HepG2 (cell line): ENCODE data around the gene SRRM2.

Experiments used
- CBFB ChIP-seq: sonication (generic); formaldehyde crosslinking; IDR thresholded peaks from 2 replicates; pipeline ENCODE4 v1.4.0; 2020; ENCODE audit warnings: missing genetic modification reagents
- CTCF ChIP-seq: sonication (generic); formaldehyde crosslinking; IDR thresholded peaks from 2 replicates; pipeline ENCODE4 v1.5.0; 2020; ENCODE audit warnings: mild to moderate bottlenecking, missing genetic modification reagents, moderate library complexity
- FOXP1 ChIP-seq, 2 experiments: fragments of 450-650 bp in 1 of 2; IDR thresholded peaks; 2 replicates each; pipeline ENCODE4 v1.6.1; 2017 to 2018; ENCODE audit warnings: antibody characterized with exemption in 1 of 2
- HDAC6 ChIP-seq: fragments of 200-600 bp; sonication (generic); IDR thresholded peaks from 2 replicates; pipeline ENCODE4 v1.7.0; 2017; ENCODE audit warnings: mild to moderate bottlenecking, antibody characterized with exemption, low read length, low read depth
- JUNB ChIP-seq: sonication (generic); formaldehyde crosslinking; IDR thresholded peaks from 2 replicates; pipeline ENCODE4 v1.8.0; 2022; ENCODE audit warnings: missing genetic modification reagents, mild to moderate bottlenecking, borderline replicate concordance
- NONO ChIP-seq, 2 experiments: fragments of 450-650 bp in 1 of 2; sonication (generic) in 1 of 2; formaldehyde crosslinking in 1 of 2; IDR thresholded peaks in 1 of 2; conservative IDR thresholded peaks in 1 of 2; 2 replicates each; pipeline versions ENCODE4 v1.6.1 to v1.8.0; 2017 to 2022; ENCODE audit warnings: mild to moderate bottlenecking in 1 of 2, missing genetic modification reagents in 1 of 2, moderate library complexity in 1 of 2
- PAX8 ChIP-seq: sonication (generic); formaldehyde crosslinking; IDR thresholded peaks from 2 replicates; pipeline ENCODE4 v1.8.0; 2022; ENCODE audit warnings: mild to moderate bottlenecking, missing genetic modification reagents, borderline replicate concordance
- SMARCC2 ChIP-seq: fragments of 450-650 bp; IDR thresholded peaks from 2 replicates; pipeline ENCODE4 v1.6.1; 2017; ENCODE audit warnings: antibody characterized with exemption, mild to moderate bottlenecking
- SP4 ChIP-seq: sonication (generic); formaldehyde crosslinking; IDR thresholded peaks from 2 replicates; pipeline ENCODE4 v1.8.1; 2023; ENCODE audit warnings: mild to moderate bottlenecking, missing genetic modification reagents
- THAP7 ChIP-seq: sonication (generic); formaldehyde crosslinking; IDR thresholded peaks from 2 replicates; pipeline ENCODE4 v1.8.1; 2023; ENCODE audit warnings: mild to moderate bottlenecking, missing genetic modification reagents
- ZBTB39 ChIP-seq: sonication (generic); formaldehyde crosslinking; IDR thresholded peaks from 2 replicates; pipeline ENCODE4 v1.5.0; 2020; ENCODE audit warnings: missing genetic modification reagents
- ZNF552 ChIP-seq: sonication (generic); formaldehyde crosslinking; IDR thresholded peaks from 2 replicates; pipeline ENCODE4 v1.9.0; 2022; ENCODE audit warnings: missing genetic modification reagents, mild to moderate bottlenecking, borderline replicate concordance
- TF ChIP-seq, protein P1 (sequence below): sonication (generic); formaldehyde crosslinking; IDR thresholded peaks from 2 replicates; pipeline ENCODE4 v1.4.0; 2020; ENCODE audit warnings: missing genetic modification reagents
- TF ChIP-seq, protein P2 (sequence below): sonication (generic); formaldehyde crosslinking; conservative IDR thresholded peaks from 2 replicates; pipeline ENCODE4 v1.4.0; 2020; ENCODE audit warnings: missing genetic modification reagents

DNA sequence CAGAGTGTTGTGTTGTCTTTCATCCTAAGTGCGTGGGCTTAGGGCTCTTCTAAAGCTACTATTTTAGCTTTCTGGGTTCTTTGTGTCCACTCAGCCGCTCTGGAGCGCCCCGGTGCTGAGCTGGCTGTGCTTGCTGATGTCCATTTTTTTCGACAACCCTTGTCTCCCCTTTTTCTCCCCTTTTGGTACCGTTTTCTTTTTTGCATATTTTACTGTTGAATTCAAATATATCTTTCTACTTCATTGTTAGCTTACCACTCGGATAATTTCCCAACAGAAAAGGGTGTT is 1.2 kb downstream of the SRRM2 start:
- TF ChIP-seq NONO (IDR thresholded peaks at IDR 0.05) (no peak), NONO (CRISPR knock-in tag; conservative IDR thresholded peaks at IDR 0.05) (no peak), CBFB (CRISPR knock-in tag) (no peak), CTCF (CRISPR knock-in tag) (no peak), PAX8 (CRISPR knock-in tag) (no peak), JUNB (CRISPR knock-in tag) (no peak), ZNF552 (CRISPR knock-in tag) (no peak), ZBTB39 (CRISPR knock-in tag) (no peak), SMARCC2 (no peak), HDAC6 (no peak), FOXP1 (IDR thresholded peaks at IDR 0.05) (no peak), FOXP1 (CRISPR knock-in tag; IDR thresholded peaks at IDR 0.05) (no peak), SP4 (no peak), THAP7 (CRISPR knock-in tag) (no peak)
- TF ChIP-seq, protein P1, sequence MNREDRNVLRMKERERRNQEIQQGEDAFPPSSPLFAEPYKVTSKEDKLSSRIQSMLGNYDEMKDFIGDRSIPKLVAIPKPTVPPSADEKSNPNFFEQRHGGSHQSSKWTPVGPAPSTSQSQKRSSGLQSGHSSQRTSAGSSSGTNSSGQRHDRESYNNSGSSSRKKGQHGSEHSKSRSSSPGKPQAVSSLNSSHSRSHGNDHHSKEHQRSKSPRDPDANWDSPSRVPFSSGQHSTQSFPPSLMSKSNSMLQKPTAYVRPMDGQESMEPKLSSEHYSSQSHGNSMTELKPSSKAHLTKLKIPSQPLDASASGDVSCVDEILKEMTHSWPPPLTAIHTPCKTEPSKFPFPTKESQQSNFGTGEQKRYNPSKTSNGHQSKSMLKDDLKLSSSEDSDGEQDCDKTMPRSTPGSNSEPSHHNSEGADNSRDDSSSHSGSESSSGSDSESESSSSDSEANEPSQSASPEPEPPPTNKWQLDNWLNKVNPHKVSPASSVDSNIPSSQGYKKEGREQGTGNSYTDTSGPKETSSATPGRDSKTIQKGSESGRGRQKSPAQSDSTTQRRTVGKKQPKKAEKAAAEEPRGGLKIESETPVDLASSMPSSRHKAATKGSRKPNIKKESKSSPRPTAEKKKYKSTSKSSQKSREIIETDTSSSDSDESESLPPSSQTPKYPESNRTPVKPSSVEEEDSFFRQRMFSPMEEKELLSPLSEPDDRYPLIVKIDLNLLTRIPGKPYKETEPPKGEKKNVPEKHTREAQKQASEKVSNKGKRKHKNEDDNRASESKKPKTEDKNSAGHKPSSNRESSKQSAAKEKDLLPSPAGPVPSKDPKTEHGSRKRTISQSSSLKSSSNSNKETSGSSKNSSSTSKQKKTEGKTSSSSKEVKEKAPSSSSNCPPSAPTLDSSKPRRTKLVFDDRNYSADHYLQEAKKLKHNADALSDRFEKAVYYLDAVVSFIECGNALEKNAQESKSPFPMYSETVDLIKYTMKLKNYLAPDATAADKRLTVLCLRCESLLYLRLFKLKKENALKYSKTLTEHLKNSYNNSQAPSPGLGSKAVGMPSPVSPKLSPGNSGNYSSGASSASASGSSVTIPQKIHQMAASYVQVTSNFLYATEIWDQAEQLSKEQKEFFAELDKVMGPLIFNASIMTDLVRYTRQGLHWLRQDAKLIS (CRISPR knock-in tag) = no peak; the same call in 1 of the 2 replicates
- TF ChIP-seq, protein P2, sequence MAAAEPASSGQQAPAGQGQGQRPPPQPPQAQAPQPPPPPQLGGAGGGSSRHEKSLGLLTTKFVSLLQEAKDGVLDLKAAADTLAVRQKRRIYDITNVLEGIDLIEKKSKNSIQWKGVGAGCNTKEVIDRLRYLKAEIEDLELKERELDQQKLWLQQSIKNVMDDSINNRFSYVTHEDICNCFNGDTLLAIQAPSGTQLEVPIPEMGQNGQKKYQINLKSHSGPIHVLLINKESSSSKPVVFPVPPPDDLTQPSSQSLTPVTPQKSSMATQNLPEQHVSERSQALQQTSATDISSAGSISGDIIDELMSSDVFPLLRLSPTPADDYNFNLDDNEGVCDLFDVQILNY = no peak
